ENCODE results near the gene DIP2A. TPM values are rescaled to one million over a fixed set of nuclear protein-coding genes. Genes with fewer than 3 reads are reported as not detected.

Gene DIP2A
- total and polyA plus RNA-seq, 2 of the 13 experiments (the other 11 are each of a cell fraction or from before 2014, with no cell fraction given): 18.5 to 37.6 TPM

DNA sequence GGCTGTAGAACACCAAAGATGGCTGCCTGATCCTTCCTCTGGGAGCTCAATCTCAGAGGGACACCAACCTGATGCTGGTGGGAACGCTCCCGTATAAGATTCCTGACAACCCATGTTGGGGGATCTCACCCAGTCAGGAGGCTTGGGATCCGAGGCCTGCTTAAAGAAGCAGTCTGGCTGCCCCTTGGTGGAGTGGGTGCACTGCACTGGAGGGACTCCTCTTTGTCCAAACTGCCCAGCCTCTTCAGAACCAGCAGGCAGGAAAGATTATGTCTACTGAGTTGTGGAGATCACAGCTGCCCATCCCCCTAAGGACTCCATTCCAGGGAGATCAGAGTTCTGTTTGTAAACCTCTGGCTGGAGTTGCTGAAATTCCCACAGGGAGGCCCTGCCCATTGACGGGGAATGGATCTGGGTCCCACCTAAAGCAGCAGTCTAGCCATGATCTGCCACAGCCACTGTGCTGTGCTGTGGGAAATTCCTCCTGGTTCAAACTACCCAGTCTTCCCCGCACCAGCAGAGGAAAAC is 123.2 kb downstream of the DIP2A start (continued):
- TF ChIP-seq HNRNPH1 (optimal IDR thresholded peaks at IDR 0.05; ENCODE audit: low read depth, low read length) (no peak), MED1 (CRISPR knock-in tag; IDR thresholded peaks at IDR 0.05) (0 out of 2 replicates have a peak, but pooled peaks have one; percentile 33), ZNF773 (CRISPR knock-in tag; IDR thresholded peaks at IDR 0.05; ENCODE audit: borderline replicate concordance) (no peak), ZNF292 (CRISPR knock-in tag; IDR thresholded peaks at IDR 0.05; ENCODE audit: borderline replicate concordance, low read depth) (peak; percentile 58; the same call in 1 of the 2 replicates), ZNF274 (CRISPR knock-in tag; IDR thresholded peaks at IDR 0.05) (no peak), FOXA1 (IDR thresholded peaks at IDR 0.05) (no peak), FOXA1 (CRISPR knock-in tag; IDR thresholded peaks at IDR 0.05) (peak; percentile 18; the same call in 1 of the 2 replicates), SMAD9 (CRISPR knock-in tag; IDR thresholded peaks at IDR 0.05) (no peak), KMT2B (CRISPR knock-in tag; IDR thresholded peaks at IDR 0.05) (no peak), LCORL (IDR thresholded peaks at IDR 0.05) (no peak), LCORL (CRISPR knock-in tag; IDR thresholded peaks at IDR 0.05) (peak; percentile 34; the same call in 1 of the 2 replicates), ZBTB3 (CRISPR knock-in tag; IDR thresholded peaks at IDR 0.05; ENCODE audit: borderline replicate concordance, low read depth) (no peak), ZFP36 (IDR thresholded peaks at IDR 0.05; ENCODE audit: borderline replicate concordance, low read depth, low read length, partially characterized antibody) (no peak), ZNF333 (CRISPR knock-in tag; IDR thresholded peaks at IDR 0.05; ENCODE audit: borderline replicate concordance) (no peak), ZFP90 (CRISPR knock-in tag; IDR thresholded peaks at IDR 0.05; ENCODE audit: borderline replicate concordance) (no peak), ZNF207 (IDR thresholded peaks at IDR 0.05; ENCODE audit: borderline replicate concordance) (no peak)
- TF ChIP-seq, protein P1, sequence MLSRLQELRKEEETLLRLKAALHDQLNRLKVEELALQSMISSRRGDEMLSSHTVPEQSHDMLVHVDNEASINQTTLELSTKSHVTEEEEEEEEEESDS (CRISPR knock-in tag; IDR thresholded peaks at IDR 0.05; ENCODE audit: borderline replicate concordance): no peak
- TF ChIP-seq, protein P2, sequence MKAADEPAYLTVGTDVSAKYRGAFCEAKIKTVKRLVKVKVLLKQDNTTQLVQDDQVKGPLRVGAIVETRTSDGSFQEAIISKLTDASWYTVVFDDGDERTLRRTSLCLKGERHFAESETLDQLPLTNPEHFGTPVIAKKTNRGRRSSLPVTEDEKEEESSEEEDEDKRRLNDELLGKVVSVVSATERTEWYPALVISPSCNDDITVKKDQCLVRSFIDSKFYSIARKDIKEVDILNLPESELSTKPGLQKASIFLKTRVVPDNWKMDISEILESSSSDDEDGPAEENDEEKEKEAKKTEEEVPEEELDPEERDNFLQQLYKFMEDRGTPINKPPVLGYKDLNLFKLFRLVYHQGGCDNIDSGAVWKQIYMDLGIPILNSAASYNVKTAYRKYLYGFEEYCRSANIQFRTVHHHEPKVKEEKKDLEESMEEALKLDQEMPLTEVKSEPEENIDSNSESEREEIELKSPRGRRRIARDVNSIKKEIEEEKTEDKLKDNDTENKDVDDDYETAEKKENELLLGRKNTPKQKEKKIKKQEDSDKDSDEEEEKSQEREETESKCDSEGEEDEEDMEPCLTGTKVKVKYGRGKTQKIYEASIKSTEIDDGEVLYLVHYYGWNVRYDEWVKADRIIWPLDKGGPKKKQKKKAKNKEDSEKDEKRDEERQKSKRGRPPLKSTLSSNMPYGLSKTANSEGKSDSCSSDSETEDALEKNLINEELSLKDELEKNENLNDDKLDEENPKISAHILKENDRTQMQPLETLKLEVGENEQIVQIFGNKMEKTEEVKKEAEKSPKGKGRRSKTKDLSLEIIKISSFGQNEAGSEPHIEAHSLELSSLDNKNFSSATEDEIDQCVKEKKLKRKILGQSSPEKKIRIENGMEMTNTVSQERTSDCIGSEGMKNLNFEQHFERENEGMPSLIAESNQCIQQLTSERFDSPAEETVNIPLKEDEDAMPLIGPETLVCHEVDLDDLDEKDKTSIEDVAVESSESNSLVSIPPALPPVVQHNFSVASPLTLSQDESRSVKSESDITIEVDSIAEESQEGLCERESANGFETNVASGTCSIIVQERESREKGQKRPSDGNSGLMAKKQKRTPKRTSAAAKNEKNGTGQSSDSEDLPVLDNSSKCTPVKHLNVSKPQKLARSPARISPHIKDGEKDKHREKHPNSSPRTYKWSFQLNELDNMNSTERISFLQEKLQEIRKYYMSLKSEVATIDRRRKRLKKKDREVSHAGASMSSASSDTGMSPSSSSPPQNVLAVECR (CRISPR knock-in tag; IDR thresholded peaks at IDR 0.05; ENCODE audit: borderline replicate concordance): peak; percentile 26; the same call in 1 of the 2 replicates
- TF ChIP-seq, protein P3, sequence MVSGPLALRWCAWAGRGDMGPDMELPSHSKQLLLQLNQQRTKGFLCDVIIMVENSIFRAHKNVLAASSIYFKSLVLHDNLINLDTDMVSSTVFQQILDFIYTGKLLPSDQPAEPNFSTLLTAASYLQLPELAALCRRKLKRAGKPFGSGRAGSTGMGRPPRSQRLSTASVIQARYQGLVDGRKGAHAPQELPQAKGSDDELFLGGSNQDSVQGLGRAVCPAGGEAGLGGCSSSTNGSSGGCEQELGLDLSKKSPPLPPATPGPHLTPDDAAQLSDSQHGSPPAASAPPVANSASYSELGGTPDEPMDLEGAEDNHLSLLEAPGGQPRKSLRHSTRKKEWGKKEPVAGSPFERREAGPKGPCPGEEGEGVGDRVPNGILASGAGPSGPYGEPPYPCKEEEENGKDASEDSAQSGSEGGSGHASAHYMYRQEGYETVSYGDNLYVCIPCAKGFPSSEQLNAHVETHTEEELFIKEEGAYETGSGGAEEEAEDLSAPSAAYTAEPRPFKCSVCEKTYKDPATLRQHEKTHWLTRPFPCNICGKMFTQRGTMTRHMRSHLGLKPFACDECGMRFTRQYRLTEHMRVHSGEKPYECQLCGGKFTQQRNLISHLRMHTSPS (CRISPR knock-in tag; IDR thresholded peaks at IDR 0.05; ENCODE audit: low read depth): no peak
- TF ChIP-seq, protein P4, sequence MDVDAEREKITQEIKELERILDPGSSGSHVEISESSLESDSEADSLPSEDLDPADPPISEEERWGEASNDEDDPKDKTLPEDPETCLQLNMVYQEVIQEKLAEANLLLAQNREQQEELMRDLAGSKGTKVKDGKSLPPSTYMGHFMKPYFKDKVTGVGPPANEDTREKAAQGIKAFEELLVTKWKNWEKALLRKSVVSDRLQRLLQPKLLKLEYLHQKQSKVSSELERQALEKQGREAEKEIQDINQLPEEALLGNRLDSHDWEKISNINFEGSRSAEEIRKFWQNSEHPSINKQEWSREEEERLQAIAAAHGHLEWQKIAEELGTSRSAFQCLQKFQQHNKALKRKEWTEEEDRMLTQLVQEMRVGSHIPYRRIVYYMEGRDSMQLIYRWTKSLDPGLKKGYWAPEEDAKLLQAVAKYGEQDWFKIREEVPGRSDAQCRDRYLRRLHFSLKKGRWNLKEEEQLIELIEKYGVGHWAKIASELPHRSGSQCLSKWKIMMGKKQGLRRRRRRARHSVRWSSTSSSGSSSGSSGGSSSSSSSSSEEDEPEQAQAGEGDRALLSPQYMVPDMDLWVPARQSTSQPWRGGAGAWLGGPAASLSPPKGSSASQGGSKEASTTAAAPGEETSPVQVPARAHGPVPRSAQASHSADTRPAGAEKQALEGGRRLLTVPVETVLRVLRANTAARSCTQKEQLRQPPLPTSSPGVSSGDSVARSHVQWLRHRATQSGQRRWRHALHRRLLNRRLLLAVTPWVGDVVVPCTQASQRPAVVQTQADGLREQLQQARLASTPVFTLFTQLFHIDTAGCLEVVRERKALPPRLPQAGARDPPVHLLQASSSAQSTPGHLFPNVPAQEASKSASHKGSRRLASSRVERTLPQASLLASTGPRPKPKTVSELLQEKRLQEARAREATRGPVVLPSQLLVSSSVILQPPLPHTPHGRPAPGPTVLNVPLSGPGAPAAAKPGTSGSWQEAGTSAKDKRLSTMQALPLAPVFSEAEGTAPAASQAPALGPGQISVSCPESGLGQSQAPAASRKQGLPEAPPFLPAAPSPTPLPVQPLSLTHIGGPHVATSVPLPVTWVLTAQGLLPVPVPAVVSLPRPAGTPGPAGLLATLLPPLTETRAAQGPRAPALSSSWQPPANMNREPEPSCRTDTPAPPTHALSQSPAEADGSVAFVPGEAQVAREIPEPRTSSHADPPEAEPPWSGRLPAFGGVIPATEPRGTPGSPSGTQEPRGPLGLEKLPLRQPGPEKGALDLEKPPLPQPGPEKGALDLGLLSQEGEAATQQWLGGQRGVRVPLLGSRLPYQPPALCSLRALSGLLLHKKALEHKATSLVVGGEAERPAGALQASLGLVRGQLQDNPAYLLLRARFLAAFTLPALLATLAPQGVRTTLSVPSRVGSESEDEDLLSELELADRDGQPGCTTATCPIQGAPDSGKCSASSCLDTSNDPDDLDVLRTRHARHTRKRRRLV (CRISPR knock-in tag; IDR thresholded peaks at IDR 0.05): no peak

All from HepG2 (cell line).